Hematopoietic multipotent progenitor cell (in vitro differentiated cells): ENCODE data around the gene PLD1. TPM values are rescaled to one million over a fixed set of nuclear protein-coding genes. Genes with fewer than 3 reads are reported as not detected.
"Not testable (repeated sequence)": the region's sequence is repeated elsewhere in the genome, so short reads cannot be mapped to it uniquely, and the experiment has no call there.

ENCODE experiments used
- DNase-seq, 3 donors: peaks; one replicate each; pipeline ENCODE4 v3.0.0-alpha.2; 2011 to 2015; ENCODE audit warnings: low read depth in 2 of 3, low spot score in 2 of 3
- total RNA-seq: library from RNA; depleted of rRNA; stranded (reverse); fragments of >200 nt; gene quantifications from one replicate; pipeline ENCODE4 v1.2.3, GENCODE V29; 2012

The PLD1 gene
- total RNA-seq, 1 donor = 4.8 TPM

- no peak for DNase-seq
These were observed 98.7 kb downstream of the PLD1 start for GRCh38 chr3:171711461-171712170.

- no peak for DNase-seq
These were observed 99.9 kb downstream of the PLD1 start for GRCh38 chr3:171710359-171710758.

- DNase-seq = no peak
These were observed 105.5 kb downstream of the PLD1 start for GRCh38 chr3:171704814-171705213.

GRCh38 chr3:171704002-171704401 lies 106.3 kb downstream of the PLD1 start:
- peak in 2 of 3 donors; percentile 6 to 31 for DNase-seq

- DNase-seq = no peak
These were observed 107.1 kb downstream of the PLD1 start for GRCh38 chr3:171703144-171703543.

- DNase-seq = no peak
These were observed 109.6 kb downstream of the PLD1 start for GRCh38 chr3:171700653-171701052.

- no peak for DNase-seq
These were observed 110.1 kb downstream of the PLD1 start for GRCh38 chr3:171700157-171700556.

GRCh38 chr3:171699601-171700000 lies 110.7 kb downstream of the PLD1 start:
- DNase-seq = no peak

GRCh38 chr3:171696805-171697204 lies 113.5 kb downstream of the PLD1 start:
- DNase-seq = no peak

- DNase-seq = no peak
These were observed 114.9 kb downstream of the PLD1 start for GRCh38 chr3:171695426-171695825.

GRCh38 chr3:171694888-171695287 lies 115.4 kb downstream of the PLD1 start:
- DNase-seq = no peak

GRCh38 chr3:171692551-171692950 lies 117.7 kb downstream of the PLD1 start:
- DNase-seq = not testable (repeated sequence)

- DNase-seq = no peak
These were observed 118.8 kb downstream of the PLD1 start for GRCh38 chr3:171691485-171691884.

- peak in 1 of 3 donors; percentile 38 for DNase-seq
These were observed 120.0 kb downstream of the PLD1 start for GRCh38 chr3:171690281-171690680.

- DNase-seq = no peak
These were observed 121.7 kb downstream of the PLD1 start for GRCh38 chr3:171688593-171688992.

- no peak for DNase-seq
These were observed 122.3 kb downstream of the PLD1 start for GRCh38 chr3:171688002-171688401.

GRCh38 chr3:171687581-171687980 lies 122.7 kb downstream of the PLD1 start:
- DNase-seq = no peak

- DNase-seq = no peak
These were observed 123.2 kb downstream of the PLD1 start for GRCh38 chr3:171687064-171687463.

- DNase-seq = no peak
These were observed 125.0 kb downstream of the PLD1 start for GRCh38 chr3:171685116-171685895.

- DNase-seq = no peak
These were observed 126.1 kb downstream of the PLD1 start for GRCh38 chr3:171684221-171684620.

GRCh38 chr3:171682743-171683142 lies 127.5 kb downstream of the PLD1 start:
- DNase-seq = no peak
